GM21717 (cell line): ENCODE measurements around the gene AOC2.
"Not testable (repeated sequence)": the region's sequence is repeated elsewhere in the genome, so short reads cannot be mapped to it uniquely, and the experiment has no call there.

Experiments used
- ATAC-seq: cut with Tn5 transposase; IDR thresholded peaks from one replicate; pipeline ENCODE4 v1.9.1; 2021; ENCODE audit warnings: mild to moderate bottlenecking, moderate library complexity; ENCODE audit not compliant: unreplicated experiment

The AOC2 gene

DNA sequence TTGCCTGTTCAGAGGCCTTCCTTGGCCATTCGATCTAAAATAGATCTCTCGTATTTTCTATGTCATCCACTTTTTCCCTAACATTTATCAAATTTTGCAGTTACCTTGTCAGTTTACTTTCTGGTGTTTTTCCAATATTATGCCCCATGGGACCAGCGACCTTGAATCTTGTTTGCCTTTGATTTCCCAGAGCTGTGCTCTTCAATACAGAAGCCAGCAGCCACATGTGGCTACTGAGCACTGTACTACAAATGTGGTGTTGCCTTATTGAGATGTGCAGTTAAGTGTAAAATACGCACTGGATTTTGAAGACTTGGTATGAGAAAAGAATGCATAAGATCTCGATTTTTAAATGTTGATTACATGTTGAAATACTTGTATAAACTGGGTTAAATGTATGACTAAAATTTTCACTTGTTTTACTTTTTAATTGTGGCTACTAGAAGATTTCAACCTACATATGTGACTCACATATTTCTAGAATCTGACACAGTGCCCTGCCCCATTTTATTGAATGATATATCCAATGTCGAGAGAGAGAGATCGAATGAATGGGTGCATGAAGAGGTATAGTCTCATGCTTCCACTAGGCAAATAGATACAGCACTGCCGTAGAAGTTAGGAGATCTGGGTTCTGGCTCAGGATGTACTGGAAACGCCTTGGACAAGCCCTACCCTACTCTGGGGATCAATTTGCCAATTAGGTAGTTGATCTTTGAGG is 12.0 kb upstream of the AOC2 start:
- ATAC-seq = peak; percentile 22

DNA sequence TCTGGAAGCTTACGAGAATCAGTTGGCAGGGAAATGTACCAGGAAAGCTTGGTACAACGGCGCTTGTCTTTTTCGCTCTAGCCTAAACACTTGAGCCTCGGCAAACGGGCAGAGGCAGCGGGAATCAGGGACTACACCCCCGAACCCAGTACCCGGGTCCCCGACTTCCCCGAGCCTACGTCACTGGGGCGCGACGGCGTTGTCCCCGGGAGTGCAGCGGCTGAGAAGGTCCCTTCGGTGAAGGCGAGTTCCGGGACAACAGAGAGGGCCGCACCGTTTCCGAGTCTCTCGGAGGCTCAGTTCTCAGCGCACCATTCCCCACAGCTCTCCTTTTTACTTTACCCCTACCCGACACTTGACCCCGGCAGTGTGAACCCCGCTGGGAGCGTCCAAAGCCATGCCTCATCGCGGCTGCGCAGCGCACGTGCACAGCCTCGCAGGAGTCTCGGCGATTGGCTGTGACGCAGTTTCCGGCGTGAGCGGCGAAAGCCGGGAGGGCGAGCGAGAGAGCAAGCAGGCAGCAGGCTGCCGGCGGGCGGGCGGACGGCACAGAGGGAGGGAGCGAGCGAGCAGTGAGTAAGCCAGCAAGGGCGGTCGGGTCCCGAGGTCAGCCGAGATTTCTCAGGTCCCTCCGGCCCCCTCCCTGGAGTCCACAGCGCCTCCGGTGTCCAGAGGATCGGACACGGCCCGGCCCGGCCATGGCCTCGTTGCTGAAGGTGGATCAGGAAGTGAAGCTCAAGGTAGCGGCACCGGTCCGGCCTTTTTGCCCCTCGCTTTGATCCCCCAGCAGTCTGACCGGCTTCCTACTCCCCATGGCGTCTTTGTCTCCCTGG is 11.2 kb upstream of the AOC2 start, which contains the start of gene PSME3:
Gene PSME3 (plus strand): TSS at position 464 of the 833 bp plus-strand sequence. CDS start 235 bp downstream, at position 699.
- ATAC-seq = peak; percentile 67

DNA sequence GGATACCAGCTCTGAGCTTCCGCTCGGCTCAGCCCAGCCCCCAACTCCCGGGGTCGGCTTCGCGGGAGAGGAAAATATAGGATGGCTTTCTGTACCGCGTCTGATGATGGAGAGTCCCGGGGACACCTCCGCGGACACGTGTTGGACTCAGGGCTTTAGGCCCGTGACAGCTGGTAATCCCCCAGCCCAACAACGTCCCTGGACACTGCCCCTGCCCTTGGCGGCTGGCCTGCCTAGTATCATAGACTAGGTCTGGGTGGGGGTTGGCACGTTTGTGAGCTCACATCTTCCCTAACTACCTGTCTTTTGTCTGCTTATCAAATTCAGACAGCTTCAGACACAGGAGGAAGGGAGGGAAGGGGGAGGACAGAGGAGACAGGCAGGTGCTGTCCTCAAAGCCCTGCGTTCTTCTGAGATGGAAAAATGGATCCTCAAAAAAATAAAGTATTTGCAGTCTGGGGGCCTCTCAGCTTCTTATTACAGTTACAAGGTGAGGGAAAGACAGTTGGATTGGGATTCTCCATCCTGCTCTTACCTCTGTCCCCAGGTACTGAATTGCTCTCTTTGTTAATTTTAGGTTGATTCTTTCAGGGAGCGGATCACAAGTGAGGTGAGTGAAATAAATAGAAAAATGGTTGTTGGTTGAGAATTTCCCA is 10.5 kb upstream of the AOC2 start:
- ATAC-seq = peak; percentile 24

- no peak for ATAC-seq
Observed at GRCh38 chr17:42835732-42836131, 8.6 kb upstream of the AOC2 start.

- ATAC-seq = no peak
Observed at GRCh38 chr17:42841975-42842685, 2.2 kb upstream of the AOC2 start.

- ATAC-seq = no peak
Observed at GRCh38 chr17:42843358-42843934, 934 bp upstream of the AOC2 start.

DNA sequence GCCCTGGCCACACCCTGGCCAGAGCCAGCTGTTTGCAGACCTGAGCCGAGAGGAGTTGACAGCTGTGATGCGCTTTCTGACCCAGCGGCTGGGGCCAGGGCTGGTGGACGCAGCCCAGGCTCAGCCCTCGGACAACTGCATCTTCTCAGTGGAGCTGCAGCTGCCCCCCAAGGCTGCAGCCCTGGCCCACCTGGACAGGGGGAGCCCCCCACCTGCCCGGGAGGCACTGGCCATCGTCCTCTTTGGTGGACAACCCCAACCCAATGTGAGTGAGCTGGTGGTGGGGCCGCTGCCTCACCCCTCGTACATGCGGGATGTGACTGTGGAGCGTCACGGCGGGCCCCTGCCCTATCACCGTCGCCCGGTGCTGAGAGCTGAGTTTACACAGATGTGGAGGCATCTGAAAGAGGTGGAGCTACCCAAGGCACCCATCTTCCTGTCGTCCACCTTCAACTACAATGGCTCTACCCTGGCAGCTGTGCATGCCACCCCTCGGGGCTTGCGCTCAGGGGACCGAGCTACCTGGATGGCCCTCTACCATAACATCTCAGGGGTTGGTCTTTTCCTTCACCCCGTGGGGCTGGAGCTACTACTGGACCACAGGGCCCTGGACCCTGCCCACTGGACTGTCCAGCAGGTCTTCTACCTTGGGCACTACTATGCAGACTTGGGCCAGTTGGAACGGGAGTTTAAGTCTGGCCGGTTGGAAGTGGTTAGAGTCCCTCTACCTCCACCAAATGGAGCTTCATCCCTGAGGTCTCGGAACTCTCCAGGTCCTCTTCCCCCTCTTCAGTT is 578 bp downstream of the AOC2 start:
- ATAC-seq = no peak

DNA sequence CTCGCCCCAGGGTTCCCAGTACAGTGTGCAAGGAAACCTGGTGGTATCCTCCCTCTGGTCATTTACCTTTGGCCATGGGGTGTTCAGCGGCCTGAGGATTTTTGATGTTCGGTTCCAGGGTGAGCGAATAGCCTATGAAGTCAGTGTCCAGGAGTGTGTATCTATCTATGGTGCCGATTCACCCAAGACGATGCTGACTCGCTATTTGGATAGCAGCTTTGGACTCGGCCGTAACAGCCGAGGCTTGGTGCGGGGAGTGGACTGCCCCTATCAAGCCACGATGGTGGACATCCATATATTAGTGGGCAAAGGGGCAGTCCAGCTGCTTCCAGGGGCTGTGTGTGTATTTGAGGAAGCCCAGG is 1.2 kb downstream of the AOC2 start:
- no peak for ATAC-seq

DNA sequence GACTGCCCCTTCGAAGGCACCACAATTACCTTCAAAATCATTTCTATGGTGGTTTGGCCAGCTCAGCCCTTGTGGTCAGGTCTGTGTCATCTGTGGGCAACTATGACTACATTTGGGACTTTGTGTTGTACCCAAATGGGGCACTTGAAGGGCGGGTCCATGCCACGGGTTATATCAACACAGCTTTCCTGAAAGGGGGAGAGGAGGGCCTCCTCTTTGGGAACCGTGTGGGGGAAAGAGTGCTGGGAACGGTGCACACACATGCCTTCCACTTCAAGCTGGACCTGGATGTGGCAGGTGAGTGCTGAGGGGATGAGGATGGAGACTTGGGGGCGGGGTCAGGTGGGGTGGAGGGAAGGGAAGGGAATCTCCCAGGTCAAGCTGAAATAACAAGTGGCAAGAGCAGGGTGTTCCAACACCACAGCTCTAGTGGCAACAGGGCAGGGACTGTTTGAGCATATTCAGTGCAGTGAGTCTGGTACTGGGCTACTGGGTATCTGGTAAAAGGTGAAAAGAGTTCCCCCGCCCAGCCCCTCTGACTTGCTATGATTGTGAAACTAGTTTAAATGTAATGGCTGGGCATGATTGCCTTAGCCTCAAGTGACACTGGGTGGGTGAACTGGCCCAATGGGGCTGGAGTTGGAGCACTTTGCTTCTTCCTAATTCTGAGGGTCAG is 1.7 kb downstream of the AOC2 start:
- ATAC-seq = no peak

GRCh38 chr17:42846594-42847280 is 2.4 kb downstream of the AOC2 start:
- no peak for ATAC-seq

DNA sequence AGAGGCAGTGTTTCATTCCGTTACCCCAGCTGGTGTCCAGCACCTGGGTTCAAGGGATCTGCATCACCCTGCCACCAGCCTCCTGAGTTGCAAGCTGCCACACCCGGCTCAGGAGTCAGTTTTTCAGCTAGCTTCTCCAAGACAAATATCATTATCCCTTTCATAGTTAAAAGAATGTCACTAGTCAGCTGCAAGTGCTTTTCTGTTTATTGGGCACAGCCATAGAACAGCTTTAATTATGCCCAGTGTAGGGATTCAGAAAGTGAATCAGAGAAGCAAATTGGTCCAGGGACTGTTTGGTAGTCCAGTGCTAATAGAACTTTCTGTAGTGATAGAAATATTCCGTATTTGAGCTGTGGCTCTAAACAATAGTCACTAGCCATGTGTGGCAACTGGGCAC is 3.7 kb downstream of the AOC2 start:
- no peak for ATAC-seq

- ATAC-seq = no peak
Observed at GRCh38 chr17:42849031-42849430, 4.7 kb downstream of the AOC2 start.

GRCh38 chr17:42849451-42850181 is 5.2 kb downstream of the AOC2 start:
- no peak for ATAC-seq

GRCh38 chr17:42850954-42851353 is 6.6 kb downstream of the AOC2 start, which contains the start of gene AOC3:
TSS of gene AOC3 (plus strand) at chr17:42851199. CDS start at chr17:42851344, 145 bp downstream.
- no peak for ATAC-seq

DNA sequence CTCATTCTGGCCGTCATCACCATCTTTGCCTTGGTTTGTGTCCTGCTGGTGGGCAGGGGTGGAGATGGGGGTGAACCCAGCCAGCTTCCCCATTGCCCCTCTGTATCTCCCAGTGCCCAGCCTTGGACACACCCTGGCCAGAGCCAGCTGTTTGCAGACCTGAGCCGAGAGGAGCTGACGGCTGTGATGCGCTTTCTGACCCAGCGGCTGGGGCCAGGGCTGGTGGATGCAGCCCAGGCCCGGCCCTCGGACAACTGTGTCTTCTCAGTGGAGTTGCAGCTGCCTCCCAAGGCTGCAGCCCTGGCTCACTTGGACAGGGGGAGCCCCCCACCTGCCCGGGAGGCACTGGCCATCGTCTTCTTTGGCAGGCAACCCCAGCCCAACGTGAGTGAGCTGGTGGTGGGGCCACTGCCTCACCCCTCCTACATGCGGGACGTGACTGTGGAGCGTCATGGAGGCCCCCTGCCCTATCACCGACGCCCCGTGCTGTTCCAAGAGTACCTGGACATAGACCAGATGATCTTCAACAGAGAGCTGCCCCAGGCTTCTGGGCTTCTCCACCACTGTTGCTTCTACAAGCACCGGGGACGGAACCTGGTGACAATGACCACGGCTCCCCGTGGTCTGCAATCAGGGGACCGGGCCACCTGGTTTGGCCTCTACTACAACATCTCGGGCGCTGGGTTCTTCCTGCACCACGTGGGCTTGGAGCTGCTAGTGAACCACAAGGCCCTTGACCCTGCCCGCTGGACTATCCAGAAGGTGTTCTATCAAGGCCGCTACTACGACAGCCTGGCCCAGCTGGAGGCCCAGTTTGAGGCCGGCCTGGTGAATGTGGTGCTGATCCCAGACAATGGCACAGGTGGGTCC is 7.2 kb downstream of the AOC2 start:
- ATAC-seq = not testable (repeated sequence)

GRCh38 chr17:42852351-42852750 is 8.0 kb downstream of the AOC2 start:
- ATAC-seq = no peak

GRCh38 chr17:42853004-42853403 is 8.6 kb downstream of the AOC2 start:
- ATAC-seq = no peak
